ENCODE results near the gene PPP2R5A. TPM values are rescaled to one million over a fixed set of nuclear protein-coding genes. Genes with fewer than 3 reads are reported as not detected.
A peak's percentile ranks its signal among the peaks of the same experiment; 100 is the strongest.

PPP2R5A gene
- total RNA-seq: 10 to 100 TPM; 48.3 to 82.5 (median 72.4) TPM
- polyA plus RNA-seq: 10 to 100 TPM; 34.9 to 56.0 (median 37.3) TPM
- long read RNA-seq, donor 1, transcript PPP2R5A-201 (13 exons, 3,128 nt): major isoform, 6 of 11 reads
- long read RNA-seq, donor 1, partial matches to known transcripts: 5 of 11 reads
- long read RNA-seq, donor 1, other reads (novel, unspliced or antisense): 0 of 11 reads
- long read RNA-seq, donor 2, partial matches to known transcripts: 0 of 2 reads
- long read RNA-seq, donor 2, other reads (novel, unspliced or antisense): 0 of 2 reads

GRCh38 chr1:212284744-212285684, at the start of gene PPP2R5A:
Gene PPP2R5A (plus strand): TSS chr1:212285410. CDS start chr1:212286111, 701 bp downstream.
- Histone ChIP-seq H3K9me3 (no peaks in the 10 kb centered on the region), H3K36me3 (no peaks in the 10 kb centered on the region), H3K4me3 (peak within 1 kb of the TSS; percentile 64 to 94 (median 80)), H3K4me1 (peaks cover 12 to 50% (median 42%) of the 10 kb centered on the region in 6 donors), H3K27ac (peak within 1 kb of the TSS; percentile 98 to 100 (median 100)), H3K27me3 (replicated peaks in 1 of 7) (no peaks in the 10 kb centered on the region)
- intact Hi-C loops (cut with DNase I; ENCODE audit: low total_unique reads): no loop called here
- DNase-seq: peak; percentile 100
- WGBS, 5 donors: 0 to 1% (median 0%) methylated on average over 35 to 92 of the region's 92 CpGs
- peak; percentile 99 to 100 (median 99) for TF ChIP-seq POLR2AphosphoS5 (IDR thresholded peaks at IDR 0.05)
- peak in 8 of 11 experiments; percentile 9 to 53 (median 42) for TF ChIP-seq CTCF (IDR thresholded peaks at IDR 0.05 in 8 of 11, conservative IDR thresholded peaks at IDR 0.05 in 3 of 11)
- TF ChIP-seq POLR2A (IDR thresholded peaks at IDR 0.05): peak; percentile 84 to 99 (median 98)

DNA sequence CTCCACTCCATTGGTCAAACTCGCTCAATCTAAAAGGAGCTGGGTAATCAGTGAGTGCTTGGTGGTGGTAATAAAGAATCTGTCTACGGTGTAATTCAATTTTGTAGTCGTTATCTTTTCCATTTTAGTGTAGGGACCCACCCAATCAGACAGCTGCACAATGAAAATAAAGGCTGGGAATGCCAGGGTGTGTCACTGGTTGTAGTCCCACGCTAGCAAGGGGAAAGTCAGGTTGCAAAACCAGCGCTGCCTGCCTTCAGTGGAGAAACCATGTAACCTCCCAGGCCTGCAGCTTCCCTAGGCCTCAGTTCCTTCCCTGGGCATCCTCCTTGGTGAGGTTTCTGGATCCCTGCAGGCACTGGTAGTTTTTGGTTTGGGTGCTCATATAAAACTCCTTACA, 49.4 kb upstream of the PPP2R5A start:
- WGBS, 5 donors: 74 to 93% (median 88%) methylated on average over 5 of the region's 5 CpGs
- peaks cover 0 to 45% (median 8%) of the 10 kb centered on the region in 6 donors for H3K4me1 ChIP-seq
- no peaks in the 10 kb centered on the region for H3K36me3 ChIP-seq
- DNase-seq: no peak
- TF ChIP-seq POLR2A (IDR thresholded peaks at IDR 0.05) (no peak), CTCF (IDR thresholded peaks at IDR 0.05 in 8 of 11, conservative IDR thresholded peaks at IDR 0.05 in 3 of 11) (no peak), POLR2AphosphoS5 (IDR thresholded peaks at IDR 0.05) (no peak)
- H3K27me3 ChIP-seq (replicated peaks in 1 of 7): no peaks in the 10 kb centered on the region
- H3K27ac ChIP-seq: no peak overlapping the region
- H3K9me3 ChIP-seq: no peaks in the 10 kb centered on the region
- intact Hi-C loops (cut with DNase I; ENCODE audit: low total_unique reads): no loop called here
- H3K4me3 ChIP-seq: no peak overlapping the region

- WGBS, 5 donors: 87 to 95% (median 91%) methylated on average over 3 of the region's 3 CpGs
- H3K4me1 ChIP-seq: peaks cover 0 to 50% (median 9%) of the 10 kb centered on the region in 6 donors
- DNase-seq: no peak
Observed at GRCh38 chr1:212236664-212237220, 48.5 kb upstream of the PPP2R5A start.

More at GRCh38 chr1:212236664-212237220, 48.5 kb upstream of the PPP2R5A start:
- Histone ChIP-seq H3K9me3 (no peaks in the 10 kb centered on the region), H3K36me3 (no peaks in the 10 kb centered on the region), H3K27me3 (replicated peaks in 1 of 7) (no peaks in the 10 kb centered on the region), H3K4me3 (no peak overlapping the region), H3K27ac (no peak overlapping the region)
- TF ChIP-seq CTCF (IDR thresholded peaks at IDR 0.05 in 8 of 11, conservative IDR thresholded peaks at IDR 0.05 in 3 of 11) (no peak), POLR2AphosphoS5 (IDR thresholded peaks at IDR 0.05) (no peak), POLR2A (IDR thresholded peaks at IDR 0.05) (no peak)
- intact Hi-C loops (cut with DNase I; ENCODE audit: low total_unique reads): no loop called here

Measured in spleen (tissue), 13 donors.